WTC11 (cell line): ENCODE measurements around the gene SMIM13.

ENCODE experiments used
- FOXJ3 ChIP-seq: sonication (generic); formaldehyde crosslinking; IDR thresholded peaks from 2 replicates; pipeline ENCODE4 v1.9.0; 2021; ENCODE audit warnings: missing genetic modification reagents, mild to moderate bottlenecking, borderline replicate concordance
- IRF2 ChIP-seq: sonication (generic); formaldehyde crosslinking; IDR thresholded peaks from 2 replicates; pipeline ENCODE4 v1.8.0; 2022; ENCODE audit warnings: low read depth, missing genetic modification reagents, borderline replicate concordance
- MXD4 ChIP-seq: fragments of 250-450 bp; sonication (Bioruptor Pico); IDR thresholded peaks from 2 replicates; pipeline ENCODE4 v1.8.0; 2021; ENCODE audit warnings: mild to moderate bottlenecking, moderate library complexity, borderline replicate concordance
- NFYB ChIP-seq: sonication (generic); formaldehyde crosslinking; conservative IDR thresholded peaks from 2 replicates; pipeline ENCODE4 v1.8.0; 2022; ENCODE audit warnings: low read depth, missing genetic modification reagents
- TEAD4 ChIP-seq: sonication (generic); formaldehyde crosslinking; IDR thresholded peaks from 2 replicates; pipeline ENCODE4 v1.8.0; 2022; ENCODE audit warnings: mild to moderate bottlenecking, missing genetic modification reagents
- ZNF138 ChIP-seq: sonication (generic); formaldehyde crosslinking; conservative IDR thresholded peaks from 2 replicates; pipeline ENCODE4 v1.8.1; 2022; ENCODE audit warnings: mild to moderate bottlenecking, moderate library complexity, missing genetic modification reagents
- TF ChIP-seq, protein P1 (sequence below): fragments of 200-600 bp; IDR thresholded peaks from 2 replicates; pipeline ENCODE4 v1.8.0; 2022; ENCODE audit warnings: antibody characterized with exemption
- TF ChIP-seq, protein P2 (sequence below): sonication (generic); formaldehyde crosslinking; IDR thresholded peaks from 2 replicates; pipeline ENCODE4 v1.8.1; 2022; ENCODE audit warnings: low read depth, missing genetic modification reagents, borderline replicate concordance
- TF ChIP-seq, protein P3 (sequence below): sonication (generic); formaldehyde crosslinking; IDR thresholded peaks from 2 replicates; pipeline ENCODE4 v1.8.1; 2023; ENCODE audit warnings: mild to moderate bottlenecking, missing genetic modification reagents

DNA sequence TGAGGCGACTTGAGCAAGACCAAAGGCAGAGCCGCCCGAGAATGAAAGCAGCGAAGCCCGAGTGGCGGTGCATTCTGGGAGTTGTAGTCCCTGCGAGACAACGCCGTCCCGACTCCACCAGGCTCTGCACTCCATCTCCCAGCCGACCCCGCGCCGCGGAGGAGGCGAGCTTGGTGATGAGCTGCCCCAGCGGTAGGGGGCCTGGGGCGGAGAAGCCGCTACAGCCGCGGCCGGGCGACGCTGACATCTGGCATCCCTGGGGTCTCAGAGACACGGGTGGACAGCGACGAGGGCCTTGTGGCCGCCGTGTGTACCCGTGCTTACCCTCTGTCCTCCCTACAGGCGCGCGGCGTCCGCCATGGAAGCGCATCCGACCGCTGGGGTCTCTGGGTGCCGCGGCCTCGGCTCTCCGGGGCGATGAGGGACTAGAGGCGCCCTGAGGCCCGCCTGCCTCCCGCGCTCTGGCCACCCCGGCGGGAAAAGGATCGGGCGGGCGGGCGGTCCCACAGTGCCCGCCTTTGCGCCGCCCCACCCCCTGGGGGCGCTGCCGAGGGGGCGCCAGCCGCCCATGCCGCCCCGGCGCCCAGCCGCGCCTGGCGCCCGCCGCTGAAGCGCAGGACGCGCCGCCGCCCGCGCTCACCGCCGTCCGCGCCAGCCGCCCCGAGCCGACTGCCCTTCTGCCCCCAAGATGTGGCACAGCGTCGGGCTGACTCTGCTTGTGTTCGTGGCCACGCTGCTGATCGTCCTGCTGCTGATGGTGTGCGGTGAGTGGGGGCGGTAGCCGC is at the start of gene SMIM13:
- no peak for TF ChIP-seq MXD4 (CRISPR knock-in tag)
- TF ChIP-seq, protein P1, sequence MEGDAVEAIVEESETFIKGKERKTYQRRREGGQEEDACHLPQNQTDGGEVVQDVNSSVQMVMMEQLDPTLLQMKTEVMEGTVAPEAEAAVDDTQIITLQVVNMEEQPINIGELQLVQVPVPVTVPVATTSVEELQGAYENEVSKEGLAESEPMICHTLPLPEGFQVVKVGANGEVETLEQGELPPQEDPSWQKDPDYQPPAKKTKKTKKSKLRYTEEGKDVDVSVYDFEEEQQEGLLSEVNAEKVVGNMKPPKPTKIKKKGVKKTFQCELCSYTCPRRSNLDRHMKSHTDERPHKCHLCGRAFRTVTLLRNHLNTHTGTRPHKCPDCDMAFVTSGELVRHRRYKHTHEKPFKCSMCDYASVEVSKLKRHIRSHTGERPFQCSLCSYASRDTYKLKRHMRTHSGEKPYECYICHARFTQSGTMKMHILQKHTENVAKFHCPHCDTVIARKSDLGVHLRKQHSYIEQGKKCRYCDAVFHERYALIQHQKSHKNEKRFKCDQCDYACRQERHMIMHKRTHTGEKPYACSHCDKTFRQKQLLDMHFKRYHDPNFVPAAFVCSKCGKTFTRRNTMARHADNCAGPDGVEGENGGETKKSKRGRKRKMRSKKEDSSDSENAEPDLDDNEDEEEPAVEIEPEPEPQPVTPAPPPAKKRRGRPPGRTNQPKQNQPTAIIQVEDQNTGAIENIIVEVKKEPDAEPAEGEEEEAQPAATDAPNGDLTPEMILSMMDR = peak; percentile 44; the same call in 1 of the 2 replicates
- no peak for TF ChIP-seq TEAD4 (CRISPR knock-in tag)
- 0 out of 2 replicates have a peak, but pooled peaks have one; percentile 24 for TF ChIP-seq NFYB (CRISPR knock-in tag)
- no peak for TF ChIP-seq IRF2 (CRISPR knock-in tag)
- TF ChIP-seq, protein P2, sequence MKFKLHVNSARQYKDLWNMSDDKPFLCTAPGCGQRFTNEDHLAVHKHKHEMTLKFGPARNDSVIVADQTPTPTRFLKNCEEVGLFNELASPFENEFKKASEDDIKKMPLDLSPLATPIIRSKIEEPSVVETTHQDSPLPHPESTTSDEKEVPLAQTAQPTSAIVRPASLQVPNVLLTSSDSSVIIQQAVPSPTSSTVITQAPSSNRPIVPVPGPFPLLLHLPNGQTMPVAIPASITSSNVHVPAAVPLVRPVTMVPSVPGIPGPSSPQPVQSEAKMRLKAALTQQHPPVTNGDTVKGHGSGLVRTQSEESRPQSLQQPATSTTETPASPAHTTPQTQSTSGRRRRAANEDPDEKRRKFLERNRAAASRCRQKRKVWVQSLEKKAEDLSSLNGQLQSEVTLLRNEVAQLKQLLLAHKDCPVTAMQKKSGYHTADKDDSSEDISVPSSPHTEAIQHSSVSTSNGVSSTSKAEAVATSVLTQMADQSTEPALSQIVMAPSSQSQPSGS (CRISPR knock-in tag) = no peak
- TF ChIP-seq, protein P3, sequence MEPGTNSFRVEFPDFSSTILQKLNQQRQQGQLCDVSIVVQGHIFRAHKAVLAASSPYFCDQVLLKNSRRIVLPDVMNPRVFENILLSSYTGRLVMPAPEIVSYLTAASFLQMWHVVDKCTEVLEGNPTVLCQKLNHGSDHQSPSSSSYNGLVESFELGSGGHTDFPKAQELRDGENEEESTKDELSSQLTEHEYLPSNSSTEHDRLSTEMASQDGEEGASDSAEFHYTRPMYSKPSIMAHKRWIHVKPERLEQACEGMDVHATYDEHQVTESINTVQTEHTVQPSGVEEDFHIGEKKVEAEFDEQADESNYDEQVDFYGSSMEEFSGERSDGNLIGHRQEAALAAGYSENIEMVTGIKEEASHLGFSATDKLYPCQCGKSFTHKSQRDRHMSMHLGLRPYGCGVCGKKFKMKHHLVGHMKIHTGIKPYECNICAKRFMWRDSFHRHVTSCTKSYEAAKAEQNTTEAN (CRISPR knock-in tag) = no peak
- no peak for TF ChIP-seq ZNF138
- TF ChIP-seq FOXJ3 = no peak
